GM10266 (cell line): Measurements from ENCODE around the gene HIBADH.
"Not testable (repeated sequence)": the region's sequence is repeated elsewhere in the genome, so short reads cannot be mapped to it uniquely, and the experiment has no call there.

ENCODE experiments used
- DNase-seq: peaks from one replicate; pipeline ENCODE4 v3.0.0; 2012; ENCODE audit errors: extremely low spot score
- CTCF ChIP-seq: IDR thresholded peaks from 2 replicates; pipeline ENCODE4 v1.5.1; 2012; ENCODE audit warnings: mild to moderate bottlenecking, low read depth; ENCODE audit not compliant: control insufficient read depth, insufficient read depth; ENCODE audit errors: missing control alignments

Gene HIBADH

GRCh38 chr7:27510541-27510940 is 152.1 kb downstream of the HIBADH start:
- no peak for TF ChIP-seq CTCF
- no peak for DNase-seq

- not testable (repeated sequence) for DNase-seq
These were observed 160.8 kb downstream of the HIBADH start for GRCh38 chr7:27501879-27502278.

GRCh38 chr7:27501001-27501400 is 161.7 kb downstream of the HIBADH start:
- no peak for TF ChIP-seq CTCF
- DNase-seq: no peak

- TF ChIP-seq CTCF: no peak
- DNase-seq: no peak
These were observed 170.5 kb downstream of the HIBADH start for GRCh38 chr7:27492224-27492623.

GRCh38 chr7:27491534-27491933 is 171.1 kb downstream of the HIBADH start:
- no peak for DNase-seq
- no peak for TF ChIP-seq CTCF

- TF ChIP-seq CTCF: no peak
- DNase-seq: no peak
These were observed 175.2 kb downstream of the HIBADH start for GRCh38 chr7:27487509-27487908.

GRCh38 chr7:27484451-27484850 is 178.2 kb downstream of the HIBADH start:
- no peak for TF ChIP-seq CTCF
- DNase-seq: no peak

- no peak for TF ChIP-seq CTCF
- DNase-seq: no peak
These were observed 180.5 kb downstream of the HIBADH start for GRCh38 chr7:27482219-27482618.
